C4-2B (cell line): Measurements from ENCODE around the gene KRTAP10-6.
"Not testable (repeated sequence)": the region's sequence is repeated elsewhere in the genome, so short reads cannot be mapped to it uniquely, and the experiment has no call there.

Experiments
- ZFX ChIP-seq: fragments of 450-650 bp; IDR thresholded peaks from 2 replicates; pipeline ENCODE4 v1.6.1; 2017
- TF ChIP-seq, protein P1 (sequence below): fragments of 450-650 bp; conservative IDR thresholded peaks from 2 replicates; pipeline ENCODE4 v1.5.1; 2017; ENCODE audit warnings: mild to moderate bottlenecking

DNA sequence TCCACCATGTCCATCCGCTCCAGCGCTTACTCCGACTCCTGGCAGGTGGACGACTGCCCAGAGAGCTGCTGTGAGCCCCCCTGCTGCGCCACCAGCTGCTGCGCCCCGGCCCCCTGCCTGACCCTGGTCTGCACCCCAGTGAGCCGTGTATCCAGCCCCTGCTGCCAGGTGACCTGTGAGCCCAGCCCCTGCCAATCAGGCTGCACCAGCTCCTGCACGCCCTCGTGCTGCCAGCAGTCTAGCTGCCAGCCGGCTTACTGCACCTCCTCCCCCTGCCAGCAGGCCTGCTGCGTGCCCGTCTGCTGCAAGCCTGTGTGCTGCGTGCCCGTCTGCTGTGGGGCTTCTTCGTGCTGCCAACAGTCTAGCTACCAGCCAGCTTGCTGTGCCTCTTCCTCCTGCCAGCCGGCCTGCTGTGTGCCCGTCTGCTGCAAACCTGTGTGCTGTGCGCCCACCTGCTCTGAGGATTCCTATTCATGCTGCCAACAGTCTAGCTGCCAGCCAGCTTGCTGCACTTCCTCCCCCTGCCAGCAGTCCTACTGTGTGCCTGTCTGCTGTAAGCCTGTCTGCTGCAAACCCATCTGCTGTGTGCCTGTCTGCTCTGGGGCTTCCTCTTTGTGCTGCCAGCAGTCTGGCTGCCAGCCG is 35.0 kb upstream of the KRTAP10-6 start:
- TF ChIP-seq, protein P1, sequence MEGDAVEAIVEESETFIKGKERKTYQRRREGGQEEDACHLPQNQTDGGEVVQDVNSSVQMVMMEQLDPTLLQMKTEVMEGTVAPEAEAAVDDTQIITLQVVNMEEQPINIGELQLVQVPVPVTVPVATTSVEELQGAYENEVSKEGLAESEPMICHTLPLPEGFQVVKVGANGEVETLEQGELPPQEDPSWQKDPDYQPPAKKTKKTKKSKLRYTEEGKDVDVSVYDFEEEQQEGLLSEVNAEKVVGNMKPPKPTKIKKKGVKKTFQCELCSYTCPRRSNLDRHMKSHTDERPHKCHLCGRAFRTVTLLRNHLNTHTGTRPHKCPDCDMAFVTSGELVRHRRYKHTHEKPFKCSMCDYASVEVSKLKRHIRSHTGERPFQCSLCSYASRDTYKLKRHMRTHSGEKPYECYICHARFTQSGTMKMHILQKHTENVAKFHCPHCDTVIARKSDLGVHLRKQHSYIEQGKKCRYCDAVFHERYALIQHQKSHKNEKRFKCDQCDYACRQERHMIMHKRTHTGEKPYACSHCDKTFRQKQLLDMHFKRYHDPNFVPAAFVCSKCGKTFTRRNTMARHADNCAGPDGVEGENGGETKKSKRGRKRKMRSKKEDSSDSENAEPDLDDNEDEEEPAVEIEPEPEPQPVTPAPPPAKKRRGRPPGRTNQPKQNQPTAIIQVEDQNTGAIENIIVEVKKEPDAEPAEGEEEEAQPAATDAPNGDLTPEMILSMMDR: not testable (repeated sequence)
- not testable (repeated sequence) for TF ChIP-seq ZFX
